Spleen (tissue), 7 donors: Measurements from ENCODE around the gene INHBB.

Experiments used
- POLR2A ChIP-seq, 3 donors: fragments of 450-650 bp; IDR thresholded peaks; one replicate each; pipeline ENCODE4 v1.5.1; 2017; ENCODE audit warnings: antibody characterized with exemption in 3 of 3, mild to moderate bottlenecking in 1 of 3
- POLR2AphosphoS5 ChIP-seq, 3 donors: sonication (generic); formaldehyde crosslinking; IDR thresholded peaks; one replicate each; pipeline ENCODE4 v1.5.1; 2017; ENCODE audit warnings: antibody characterized with exemption in 3 of 3
- TF ChIP-seq, protein P1 (sequence below), 11 experiments: fragments of 200-600 bp in 7 of 11; fragments of 450-650 bp in 4 of 11; sonication (generic) in 4 of 11; IDR thresholded peaks in 8 of 11; conservative IDR thresholded peaks in 3 of 11; 1 replicate in 7 of 11; 2 replicates in 4 of 11; pipeline versions ENCODE4 v1.4.0 to v1.8.0; 2016 to 2021; ENCODE audit warnings: antibody characterized with exemption in 11 of 11, inconsistent platforms in 4 of 11, mild to moderate bottlenecking in 1 of 11
- donor health status: DM: no; HTN: no; CAD: no; lungs with moderate emphysema.
- donor health status: DM: no; HTN: no; CAD: no.
- donor health status: DM: no; HTN: no; CAD: no.

- TF ChIP-seq, protein P1, sequence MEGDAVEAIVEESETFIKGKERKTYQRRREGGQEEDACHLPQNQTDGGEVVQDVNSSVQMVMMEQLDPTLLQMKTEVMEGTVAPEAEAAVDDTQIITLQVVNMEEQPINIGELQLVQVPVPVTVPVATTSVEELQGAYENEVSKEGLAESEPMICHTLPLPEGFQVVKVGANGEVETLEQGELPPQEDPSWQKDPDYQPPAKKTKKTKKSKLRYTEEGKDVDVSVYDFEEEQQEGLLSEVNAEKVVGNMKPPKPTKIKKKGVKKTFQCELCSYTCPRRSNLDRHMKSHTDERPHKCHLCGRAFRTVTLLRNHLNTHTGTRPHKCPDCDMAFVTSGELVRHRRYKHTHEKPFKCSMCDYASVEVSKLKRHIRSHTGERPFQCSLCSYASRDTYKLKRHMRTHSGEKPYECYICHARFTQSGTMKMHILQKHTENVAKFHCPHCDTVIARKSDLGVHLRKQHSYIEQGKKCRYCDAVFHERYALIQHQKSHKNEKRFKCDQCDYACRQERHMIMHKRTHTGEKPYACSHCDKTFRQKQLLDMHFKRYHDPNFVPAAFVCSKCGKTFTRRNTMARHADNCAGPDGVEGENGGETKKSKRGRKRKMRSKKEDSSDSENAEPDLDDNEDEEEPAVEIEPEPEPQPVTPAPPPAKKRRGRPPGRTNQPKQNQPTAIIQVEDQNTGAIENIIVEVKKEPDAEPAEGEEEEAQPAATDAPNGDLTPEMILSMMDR (IDR thresholded peaks at IDR 0.05 in 8 of 11, conservative IDR thresholded peaks at IDR 0.05 in 3 of 11), result no peak
- TF ChIP-seq POLR2A (IDR thresholded peaks at IDR 0.05) (no peak), POLR2AphosphoS5 (IDR thresholded peaks at IDR 0.05) (no peak)
Observed at GRCh38 chr2:120319123-120319522, 26.8 kb upstream of the INHBB start.
